HG03378 (cell line): Measurements from ENCODE around the gene CACFD1.

Experiments used
- ATAC-seq: cut with Tn5 transposase; IDR thresholded peaks from one replicate; pipeline ENCODE4 v1.9.1; 2021; ENCODE audit warnings: mild to moderate bottlenecking, moderate library complexity; ENCODE audit not compliant: unreplicated experiment

The CACFD1 gene

DNA sequence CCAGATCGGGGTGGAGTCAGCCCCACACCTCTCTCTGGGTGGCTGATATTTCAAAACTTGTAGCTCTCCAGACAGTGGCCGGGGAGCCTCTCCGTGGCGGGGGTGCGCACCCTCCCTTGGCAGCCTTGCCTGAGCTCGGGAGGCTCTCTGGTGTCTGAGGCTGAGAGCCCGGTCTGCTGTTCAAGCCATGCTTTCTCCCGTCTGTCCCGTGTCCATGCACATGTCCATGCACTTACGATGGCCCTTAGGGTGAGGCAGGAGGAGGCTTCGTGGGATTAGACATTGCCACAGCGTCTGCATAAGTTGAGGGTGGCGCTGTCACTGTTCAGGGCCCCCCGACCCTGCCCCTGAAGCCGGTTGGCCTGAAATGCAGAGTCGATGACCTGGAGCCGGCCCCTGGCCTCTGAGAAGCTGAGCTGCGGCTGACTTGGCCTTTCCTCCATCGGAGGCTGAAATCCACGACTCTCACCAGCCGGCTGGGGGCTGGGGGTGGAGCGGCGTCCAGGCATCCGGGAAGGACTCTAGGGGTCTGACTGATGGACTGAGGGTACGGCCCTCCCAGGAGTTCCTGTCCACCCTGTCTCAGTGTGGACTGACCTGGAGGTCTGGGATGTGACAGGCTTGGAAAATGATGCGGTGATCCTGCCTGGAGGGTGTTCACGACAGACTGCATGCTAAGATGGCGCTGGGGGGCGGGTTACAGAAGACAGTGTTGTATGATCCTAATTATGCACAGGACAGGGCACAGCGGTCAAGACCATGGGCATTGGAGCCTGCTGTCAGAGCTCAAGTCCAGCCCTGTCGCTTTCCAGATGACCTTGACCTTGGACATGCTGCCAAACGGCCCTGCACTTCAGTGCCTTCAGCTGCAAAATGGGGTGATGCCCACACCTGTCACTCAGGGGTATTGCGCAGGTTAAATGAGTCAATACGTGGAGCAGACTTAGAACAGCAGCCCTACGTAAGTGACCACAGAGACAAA is 37.4 kb downstream of the CACFD1 start:
- no peak for ATAC-seq

DNA sequence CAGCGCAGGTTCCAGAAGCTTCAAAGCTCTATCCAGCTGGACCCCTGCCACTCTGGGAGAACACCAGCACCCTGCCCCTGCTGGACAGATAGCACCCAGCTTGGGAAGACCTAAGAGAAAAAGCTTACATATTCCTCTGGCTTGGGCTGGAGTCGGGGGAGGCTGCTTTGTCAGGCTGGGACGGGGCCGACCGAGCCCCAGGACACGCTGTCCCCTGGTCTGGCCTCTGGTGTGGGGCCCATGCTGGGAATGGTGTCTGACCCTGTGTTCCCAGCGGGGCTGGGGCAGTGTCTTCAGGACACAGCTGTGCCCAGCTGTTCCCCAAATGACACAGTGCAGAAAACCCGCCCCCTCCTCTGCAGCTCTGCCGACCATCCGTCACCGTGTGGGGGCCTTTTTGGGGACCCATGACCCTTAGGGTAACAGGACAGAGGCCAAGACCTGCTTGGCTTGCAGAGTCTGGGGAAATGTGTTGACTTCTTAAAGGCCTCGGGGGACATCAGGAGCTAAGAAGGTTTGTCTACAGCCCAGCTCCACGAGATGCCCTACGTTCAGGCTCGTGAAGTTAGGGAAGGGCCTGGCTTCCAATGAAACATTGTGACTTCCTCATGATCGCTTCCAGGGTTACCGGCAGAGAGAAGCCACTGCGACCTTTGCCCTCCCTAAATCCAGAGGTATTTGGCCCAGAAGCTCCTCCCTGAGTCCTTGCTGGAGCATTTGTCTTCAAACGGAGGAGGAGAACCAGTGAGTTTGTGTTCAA is 39.5 kb downstream of the CACFD1 start:
- ATAC-seq: no peak

DNA sequence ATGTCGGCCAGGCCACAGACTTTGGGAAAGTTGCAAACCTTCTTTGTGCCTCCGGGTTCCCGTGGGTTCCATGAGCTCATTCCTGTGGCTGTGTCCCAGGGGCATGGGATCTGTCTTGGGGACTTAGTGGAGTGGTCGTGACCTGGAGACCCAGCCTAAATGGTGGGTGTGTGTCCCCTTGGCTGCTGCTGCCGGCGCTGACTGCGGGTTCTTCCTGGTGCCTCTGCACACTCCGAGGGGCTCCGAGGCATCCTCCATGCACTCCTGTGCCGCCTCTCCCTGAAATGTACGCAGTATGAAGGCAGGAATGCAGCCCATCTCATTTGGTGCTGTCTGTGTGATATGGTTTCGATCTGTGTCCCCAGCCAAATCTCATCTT is 40.1 kb downstream of the CACFD1 start:
- ATAC-seq: no peak

DNA sequence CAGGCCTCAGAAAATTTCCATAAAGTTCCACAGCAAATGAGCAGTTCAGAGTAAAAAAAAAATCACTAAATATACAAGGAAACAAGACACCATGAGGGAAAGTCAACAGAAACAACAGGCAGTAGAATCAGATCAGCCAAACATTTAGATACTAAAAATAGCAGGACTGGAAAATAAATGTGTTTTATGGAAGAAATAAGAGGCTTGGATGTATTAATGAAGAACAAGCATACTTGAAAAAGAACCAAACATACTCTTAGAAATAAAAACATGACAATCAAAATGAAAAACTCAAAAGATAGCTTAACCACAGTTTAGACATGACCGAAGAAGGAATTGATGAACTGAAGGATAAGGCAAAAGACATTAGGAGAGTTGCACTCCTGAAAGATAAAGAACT is 42.3 kb downstream of the CACFD1 start:
- ATAC-seq: no peak

DNA sequence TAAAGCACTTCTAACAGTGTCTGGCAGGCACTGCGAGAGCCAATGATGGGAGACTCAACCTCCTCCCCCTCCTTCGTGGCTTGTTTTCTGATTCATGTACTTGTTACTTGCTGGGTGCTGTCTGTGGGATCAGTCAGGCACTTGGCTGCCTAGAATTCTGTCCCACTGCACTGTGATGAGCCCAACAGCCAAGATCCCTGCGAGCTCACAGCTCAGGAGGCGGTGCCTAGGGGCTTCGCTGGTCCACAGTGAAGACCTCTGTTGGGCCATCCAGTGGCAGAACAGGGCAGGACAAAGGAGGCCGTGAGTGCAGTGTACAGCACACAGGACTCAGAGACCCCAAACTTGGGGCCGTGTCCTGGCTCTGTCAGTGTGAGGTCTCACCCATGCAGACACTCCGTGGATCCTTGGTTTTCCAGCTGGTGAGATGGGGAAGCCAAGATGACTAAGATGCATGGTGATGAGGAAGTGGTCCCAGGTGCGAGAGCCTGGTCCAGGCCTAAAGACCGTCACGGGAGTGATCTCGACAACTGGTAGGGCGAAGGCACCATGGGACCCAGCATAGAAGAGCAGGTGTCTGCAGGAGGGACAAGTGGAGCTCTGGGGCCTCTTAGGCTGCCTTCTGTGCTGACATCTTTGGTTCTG is 45.5 kb downstream of the CACFD1 start:
- ATAC-seq: no peak

DNA sequence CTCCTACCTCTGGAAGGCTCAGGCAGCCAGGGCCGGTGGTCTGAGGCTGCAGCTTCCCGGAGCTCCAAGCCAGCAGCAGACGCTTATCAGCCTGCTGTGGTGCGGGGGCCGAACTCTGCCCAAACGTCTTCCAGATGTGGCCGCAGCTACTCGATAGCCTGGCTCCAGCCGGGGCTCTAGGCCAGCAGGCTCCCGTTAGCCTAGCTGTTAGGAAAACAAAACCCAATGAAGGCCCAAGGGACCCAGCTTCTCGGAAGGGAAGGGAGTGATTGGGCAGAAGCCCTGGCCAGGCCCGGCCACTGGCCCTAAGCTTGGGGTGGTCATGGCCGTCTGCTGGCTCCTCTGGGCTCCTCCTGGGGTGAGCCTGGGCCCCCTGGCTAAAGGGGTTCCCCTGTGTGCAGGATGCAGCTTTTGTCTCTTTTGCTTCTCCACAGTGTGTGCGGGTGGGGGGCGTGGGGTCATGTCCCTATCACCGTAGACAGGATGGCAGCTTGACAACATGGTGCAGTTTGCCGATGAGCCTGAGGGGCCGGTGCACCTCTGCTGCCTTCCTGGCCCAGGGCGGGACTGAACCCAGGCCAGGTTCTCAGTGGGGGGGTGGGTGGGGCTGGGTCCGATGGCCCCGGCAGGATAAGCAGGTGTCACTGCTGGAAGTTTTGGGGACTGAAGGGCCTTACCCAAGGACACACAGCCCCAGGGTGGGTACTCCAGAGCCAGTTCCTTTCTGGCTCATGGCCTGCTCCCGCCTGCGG is 46.3 kb downstream of the CACFD1 start:
- ATAC-seq: no peak

DNA sequence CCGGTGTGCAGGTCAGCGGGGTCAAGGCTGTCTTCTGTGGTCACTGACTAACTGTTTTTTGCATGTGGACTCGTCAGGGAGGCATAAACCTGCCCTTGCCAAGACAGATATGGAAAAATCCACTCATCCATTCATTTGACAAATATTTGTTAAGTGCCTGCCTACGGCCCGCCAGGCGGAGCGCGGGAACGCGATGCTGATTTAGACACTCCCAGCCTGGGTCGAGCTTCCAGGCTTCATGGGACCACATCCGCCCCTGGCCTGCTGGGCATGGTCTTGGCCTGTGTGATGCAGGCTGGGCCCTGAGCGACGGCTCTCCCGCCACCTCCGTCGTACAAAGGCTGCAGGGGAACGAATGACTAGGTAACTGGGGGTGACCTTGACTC is 46.9 kb downstream of the CACFD1 start:
- no peak for ATAC-seq

DNA sequence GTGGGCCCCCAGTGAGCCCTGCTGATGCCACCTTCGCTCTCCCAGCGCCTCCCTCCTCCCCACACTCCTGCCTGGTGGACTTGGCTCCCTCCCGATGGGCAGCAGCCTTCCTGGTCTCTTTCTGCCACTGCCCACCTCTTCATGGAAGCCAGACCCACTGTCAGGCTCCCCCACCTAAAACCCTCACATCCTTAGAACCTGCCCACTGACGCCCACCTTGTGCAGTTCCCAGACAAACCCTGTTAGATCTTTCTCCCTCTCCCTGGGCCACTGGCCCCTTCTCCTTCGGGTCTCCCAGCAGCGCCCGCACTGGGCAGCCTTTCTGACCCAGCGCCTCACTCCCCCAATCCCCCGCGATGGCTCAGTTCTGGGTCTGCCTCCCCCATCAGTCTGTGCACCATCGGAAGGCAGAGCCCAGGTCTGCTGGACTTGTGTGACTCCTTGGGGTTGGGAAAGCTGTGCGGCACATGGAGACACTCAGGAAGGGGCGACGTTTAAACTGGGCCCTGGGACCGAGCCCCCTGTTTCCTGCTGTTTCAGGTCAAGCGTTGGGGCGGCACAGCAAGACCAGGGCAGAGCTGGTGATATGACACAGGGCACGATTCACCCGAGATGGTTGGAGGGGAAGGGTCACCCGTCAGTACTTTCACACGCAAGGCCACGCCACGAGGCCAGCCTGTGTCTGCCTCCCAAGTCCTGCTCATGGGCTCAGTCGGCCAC is 47.6 kb downstream of the CACFD1 start:
- no peak for ATAC-seq

DNA sequence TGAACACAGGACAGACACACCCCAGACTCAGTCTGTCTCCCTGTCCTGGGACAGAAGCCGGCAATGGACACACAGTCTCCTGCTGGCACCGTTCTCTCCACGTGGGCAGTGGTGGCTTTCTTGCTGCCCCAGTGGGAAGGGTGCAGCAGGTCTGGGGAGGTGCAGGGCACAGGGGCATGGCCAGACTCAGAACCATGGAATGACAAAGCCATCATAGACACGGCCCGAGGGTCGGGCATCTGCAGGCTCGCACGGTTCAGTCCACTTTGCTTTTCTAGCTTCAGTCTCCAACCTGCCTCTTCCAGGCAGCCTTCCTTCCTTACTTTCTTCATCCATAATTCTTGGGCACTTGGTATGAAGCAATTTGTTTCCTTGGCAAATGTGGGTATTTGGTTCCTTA is 48.3 kb downstream of the CACFD1 start:
- no peak for ATAC-seq

DNA sequence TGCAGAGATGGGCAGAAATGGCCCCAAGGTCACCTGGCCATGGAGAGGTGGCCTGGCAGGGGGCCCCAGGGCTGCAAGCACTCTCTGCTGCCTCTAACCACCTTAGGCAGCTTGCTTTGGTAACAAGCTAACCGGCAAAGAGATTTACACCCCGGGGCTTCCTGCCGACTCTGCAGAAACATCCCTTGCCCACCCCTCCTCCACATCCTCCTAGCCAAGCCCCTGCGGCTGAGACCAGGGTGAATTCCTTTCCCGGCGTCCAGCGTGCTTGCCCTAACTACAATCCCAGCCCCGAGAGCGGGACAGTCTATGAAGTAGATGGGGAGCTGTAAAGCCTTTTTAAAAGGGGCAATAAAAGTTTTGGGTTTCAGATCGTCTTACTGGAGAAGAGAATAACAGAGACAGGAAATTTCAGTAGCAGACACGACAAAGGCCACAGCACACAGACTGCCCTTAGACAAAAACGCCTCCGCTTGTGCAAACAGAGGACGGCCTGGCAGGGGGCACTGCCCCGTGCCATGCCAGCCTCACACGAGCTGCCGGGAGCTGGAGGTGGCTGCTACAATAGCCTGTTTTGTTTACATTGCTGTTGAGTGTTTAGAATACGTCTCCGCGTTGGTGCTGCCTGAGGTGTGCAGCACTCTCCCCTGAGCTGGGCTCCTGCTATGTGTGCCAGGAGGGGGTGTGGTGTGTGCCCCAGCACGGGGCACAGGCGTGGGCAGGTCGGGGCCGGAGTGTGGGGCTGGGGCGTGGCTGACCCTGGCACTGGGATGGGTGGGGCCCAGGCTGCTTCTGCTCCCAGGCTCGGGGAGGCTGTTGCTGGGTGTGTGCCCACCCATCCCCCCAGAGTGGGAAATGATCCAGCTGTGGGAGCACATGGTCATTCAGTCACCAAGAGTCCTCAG is 49.7 kb downstream of the CACFD1 start:
- no peak for ATAC-seq

DNA sequence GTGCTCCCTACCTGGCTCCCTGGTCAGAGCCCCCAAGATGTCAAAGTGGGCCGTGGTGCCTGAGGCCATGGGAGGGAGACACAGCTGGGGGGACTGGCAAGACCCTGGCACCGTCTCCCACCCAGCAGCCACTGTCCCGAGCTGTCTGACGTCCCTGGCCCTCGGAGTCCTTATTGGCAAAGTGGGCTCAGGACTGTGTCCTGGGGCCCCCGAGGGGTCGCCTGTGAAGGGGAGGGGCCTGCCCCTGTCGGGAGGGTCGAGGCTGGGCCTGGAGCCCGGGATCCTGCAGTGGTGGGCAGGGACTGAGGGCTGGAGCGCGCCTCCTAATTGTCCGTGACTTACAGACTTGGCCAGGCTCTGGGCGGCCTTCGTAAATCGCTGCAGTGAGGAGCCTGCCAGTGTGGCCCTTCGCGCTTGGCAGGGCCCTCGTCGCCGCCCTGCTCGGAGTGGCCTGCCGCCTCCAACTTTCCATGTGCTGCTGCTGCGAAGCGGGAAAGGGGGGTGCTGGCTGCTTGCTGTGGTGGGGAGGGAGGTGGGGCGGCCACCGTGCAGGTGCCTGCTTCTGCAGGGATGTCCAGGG is 51.2 kb downstream of the CACFD1 start:
- no peak for ATAC-seq

DNA sequence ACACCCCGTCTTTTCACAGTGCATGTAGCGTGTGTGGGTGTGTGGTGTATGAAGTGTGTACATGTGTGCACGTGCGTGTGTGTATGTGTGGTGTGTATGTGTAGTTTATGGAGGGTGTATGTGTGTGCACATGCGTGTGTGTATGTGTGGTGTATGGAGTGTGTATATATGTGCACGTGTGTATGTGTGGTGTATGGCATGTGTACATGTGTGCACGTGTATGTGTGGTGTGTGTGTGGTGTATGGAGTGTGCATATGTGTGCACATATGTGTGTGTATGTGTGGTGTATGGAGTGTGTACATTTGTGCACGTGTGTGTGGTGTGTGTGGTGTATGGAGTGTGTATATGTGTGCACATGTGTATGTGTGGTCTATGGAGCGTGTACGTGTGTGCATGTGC is 51.8 kb downstream of the CACFD1 start:
- ATAC-seq: no peak

DNA sequence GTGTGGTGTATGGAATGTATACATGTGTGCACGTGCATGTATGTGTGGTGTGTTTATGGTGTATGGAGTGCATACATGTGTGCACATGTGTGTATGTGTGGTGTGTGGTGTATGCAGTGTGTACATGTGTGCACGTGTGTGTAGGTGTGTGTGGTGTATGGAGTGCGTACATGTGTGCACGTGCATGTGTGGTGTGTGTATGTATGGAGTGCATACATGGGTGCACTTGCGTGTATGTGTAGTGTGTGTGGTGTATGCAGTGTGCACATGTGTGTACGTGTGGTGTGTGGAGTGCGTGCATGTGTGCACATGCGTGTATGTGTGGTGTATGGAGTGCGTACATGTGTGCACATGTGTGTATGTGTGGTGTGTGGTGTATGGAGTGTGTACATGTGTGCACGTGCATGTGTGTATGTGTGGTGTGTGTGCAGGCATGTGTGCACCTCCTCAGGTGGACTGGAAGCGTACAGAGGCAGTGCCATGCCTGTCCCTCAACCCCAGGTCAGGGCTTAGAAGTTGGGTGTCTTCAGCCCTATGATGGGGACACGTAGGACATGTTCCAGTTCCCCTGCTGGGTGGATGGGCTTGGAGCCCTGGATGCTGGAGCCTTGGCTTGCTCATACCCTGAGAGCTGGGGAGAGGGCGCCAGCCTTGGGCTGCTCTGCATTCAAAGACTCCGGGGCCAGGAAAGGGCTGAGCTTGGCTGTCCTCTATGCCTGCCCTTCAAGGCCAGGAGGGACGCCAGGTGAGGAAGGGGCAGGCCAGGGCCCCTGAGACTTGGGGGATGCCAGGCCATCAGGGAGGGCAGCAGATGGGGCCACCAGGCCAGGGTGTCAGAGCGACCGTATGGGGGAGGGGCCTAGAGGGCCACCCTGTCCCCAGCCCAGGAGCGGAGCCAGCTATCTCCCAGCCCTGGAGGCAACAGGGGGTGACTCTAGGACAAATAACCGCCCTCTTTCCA is 52.8 kb downstream of the CACFD1 start:
- ATAC-seq: no peak

DNA sequence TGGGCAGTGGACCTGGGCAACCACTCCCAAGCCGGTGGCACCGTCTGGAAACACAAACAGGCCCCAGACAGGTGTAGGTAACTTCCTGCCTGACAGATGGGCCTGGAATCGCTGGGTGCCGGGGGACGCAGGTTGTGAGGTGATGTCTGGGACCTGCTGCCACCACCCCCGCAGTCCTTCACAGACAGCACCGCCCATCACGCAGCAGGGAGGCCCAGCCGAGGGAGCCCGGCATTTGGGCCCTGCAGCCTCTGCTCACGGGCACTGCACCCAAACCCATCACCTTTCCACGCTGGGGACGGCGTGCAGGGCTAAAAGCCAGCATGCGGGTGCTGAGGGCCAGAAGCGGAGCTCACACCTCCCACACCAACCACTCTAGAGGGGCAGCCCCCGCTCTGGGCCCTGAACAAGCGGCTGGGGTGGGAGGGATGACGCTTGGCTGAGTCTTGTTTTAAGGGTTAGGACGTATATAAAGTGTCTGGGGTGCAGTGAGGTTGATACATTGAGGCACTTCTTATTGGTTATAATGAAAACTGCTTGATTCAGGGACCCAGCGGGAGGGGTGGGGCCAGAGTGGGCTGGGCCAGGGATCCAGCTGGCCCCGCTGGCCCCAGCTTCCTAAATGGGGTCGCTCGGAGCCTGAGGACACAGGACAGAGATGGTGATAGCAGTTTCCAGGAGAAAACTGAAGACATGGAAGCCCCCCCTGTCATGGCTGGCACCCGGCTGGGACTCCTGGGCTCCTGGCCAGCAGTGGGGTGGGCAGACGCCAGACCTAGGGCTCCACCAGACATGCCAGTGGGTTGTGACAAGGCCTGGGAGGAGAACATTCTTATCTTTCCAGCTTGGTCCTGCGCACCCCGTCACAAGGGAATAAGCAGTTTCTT is 53.7 kb downstream of the CACFD1 start:
- no peak for ATAC-seq

DNA sequence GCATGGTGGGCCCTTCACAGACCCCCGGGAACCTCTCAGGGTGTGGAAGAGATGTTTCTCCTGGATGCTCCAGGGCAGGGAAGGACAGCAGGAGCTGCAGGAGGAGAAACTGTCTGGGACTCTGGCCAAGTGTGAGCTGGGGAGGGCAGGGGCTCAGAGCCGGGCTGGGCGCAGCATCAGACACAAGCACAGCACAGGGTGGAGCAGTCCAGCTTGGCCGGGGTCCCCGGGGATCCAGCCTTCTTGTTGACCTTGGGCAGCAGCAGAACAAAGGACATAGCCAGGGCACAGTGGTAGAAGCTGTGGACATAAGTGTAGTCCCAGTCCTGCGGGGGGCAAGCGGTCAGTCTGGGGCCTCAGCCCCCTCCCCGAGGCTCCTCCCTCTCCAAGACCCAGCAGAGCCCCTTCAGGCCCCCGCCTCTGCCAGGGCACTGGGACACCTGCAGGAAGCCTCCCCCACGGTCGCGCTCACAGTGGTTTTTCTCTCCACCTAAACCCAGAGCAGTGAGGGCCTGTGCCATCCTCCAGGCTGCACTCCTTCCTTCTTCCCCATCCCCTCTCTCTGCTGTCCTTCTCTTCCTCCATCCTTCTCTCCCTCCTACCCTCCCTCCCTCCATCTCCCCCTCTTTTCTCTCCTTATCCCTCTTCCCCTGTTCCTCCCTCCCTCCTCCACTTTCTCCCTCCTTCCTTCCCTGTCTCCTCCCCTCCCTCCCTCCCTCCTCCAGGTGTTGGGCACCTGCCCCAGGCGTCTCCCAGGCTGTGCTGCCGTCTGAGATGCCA is 54.9 kb downstream of the CACFD1 start:
- ATAC-seq: no peak

DNA sequence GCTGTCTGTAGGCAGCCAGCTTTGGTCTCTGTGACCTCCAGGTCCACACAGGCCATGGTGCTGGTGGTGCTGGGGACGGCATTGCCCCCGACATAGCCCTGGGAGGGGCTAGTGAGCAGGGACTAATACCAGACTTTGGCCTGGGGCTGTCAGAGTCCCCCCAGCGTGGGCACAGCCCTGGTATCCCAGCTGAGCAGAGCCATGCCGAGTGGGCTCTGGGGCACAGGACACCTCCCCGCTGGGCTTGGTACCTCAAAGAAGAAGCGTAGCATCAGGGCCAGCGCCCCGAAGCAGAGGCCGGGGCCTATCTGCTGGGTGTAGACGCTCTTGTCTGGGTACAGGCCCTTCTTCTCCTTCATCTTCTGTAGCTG is 55.4 kb downstream of the CACFD1 start:
- ATAC-seq: no peak
